HL-60/S4 treated with phorbol 12-myristate 13-acetate at 8.2 ng/mL for 4 days and 3 days (cell line): Measurements from ENCODE around the gene CFL1.
"Not testable (repeated sequence)": the region's sequence is repeated elsewhere in the genome, so short reads cannot be mapped to it uniquely, and the experiment has no call there.

Experiments
- in situ Hi-C: fragments of 300-500 bp; cut with MboI; formaldehyde crosslinking; loops from 2 replicates; pipeline ENCODE4 v1.15.0; 2022; ENCODE audit warnings: low sequenced_read_pairs

Gene CFL1

DNA sequence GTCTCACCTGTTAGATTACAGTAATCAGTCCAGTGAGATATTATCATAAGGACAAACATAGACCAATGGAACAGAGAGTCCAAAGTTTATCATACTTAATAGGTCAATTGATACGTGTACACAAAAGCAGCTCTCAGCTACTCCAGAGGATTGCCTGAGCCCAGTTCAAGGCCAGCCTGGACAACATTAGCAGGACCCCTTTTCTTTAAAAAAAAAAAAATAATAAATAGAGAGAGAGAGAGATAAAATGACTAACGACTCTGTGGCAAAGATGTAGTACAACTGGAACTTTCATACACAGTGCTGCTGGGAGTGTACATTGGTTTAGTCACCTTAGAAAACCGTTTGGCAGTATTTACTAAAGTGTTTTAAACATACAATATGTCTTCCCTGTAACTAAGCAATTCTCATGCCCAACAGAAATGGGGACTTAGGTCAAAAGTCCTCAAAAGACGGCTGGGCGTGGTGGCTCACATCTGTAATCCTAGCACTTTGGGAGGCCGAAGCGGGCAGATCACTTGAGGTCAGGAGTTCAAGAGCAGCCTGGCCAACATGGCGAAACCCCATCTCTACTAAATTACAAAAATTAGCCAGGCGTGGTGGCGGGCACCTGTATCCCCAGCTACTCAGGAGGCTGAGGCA, 13.6 kb downstream of the CFL1 start:
- in situ Hi-C loops, result no loop called here

DNA sequence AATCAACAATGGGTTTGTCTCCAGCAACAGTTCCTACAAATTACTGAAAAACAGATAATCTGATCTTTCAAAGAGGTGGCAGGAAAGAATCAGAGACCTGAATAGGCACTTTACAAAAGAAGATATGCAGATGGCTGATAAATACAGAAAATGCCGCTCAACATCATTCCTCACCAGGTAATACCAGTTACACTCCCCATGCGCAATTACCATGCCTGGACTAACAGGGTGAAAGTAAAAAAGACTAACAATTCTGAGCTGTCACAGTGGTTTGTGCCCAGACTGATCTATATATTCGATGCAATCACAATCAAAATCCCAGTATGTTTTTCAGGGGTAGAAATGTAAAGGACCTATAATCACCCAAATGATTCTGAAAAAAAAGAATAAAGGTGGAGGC, 14.2 kb downstream of the CFL1 start:
- in situ Hi-C loops, result no loop called here

DNA sequence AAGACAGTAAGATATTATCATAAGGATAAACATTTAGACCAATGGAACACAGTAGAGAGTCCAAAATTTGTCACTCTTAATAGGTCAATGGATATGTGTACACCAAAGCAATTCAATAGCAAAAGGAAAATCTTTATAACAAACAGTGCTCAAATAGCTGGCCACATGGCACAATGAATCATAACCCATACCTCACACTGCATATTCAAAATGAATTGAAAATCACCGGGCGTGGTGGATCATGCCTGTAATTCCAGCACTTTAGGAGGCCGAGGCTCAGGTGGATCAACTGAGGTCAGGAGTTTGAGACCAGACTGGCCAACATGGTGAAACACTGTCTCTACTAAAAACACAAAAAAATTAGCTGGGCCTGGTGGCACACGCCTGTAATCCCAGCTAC, 15.8 kb downstream of the CFL1 start:
- in situ Hi-C loops, result no loop called here

DNA sequence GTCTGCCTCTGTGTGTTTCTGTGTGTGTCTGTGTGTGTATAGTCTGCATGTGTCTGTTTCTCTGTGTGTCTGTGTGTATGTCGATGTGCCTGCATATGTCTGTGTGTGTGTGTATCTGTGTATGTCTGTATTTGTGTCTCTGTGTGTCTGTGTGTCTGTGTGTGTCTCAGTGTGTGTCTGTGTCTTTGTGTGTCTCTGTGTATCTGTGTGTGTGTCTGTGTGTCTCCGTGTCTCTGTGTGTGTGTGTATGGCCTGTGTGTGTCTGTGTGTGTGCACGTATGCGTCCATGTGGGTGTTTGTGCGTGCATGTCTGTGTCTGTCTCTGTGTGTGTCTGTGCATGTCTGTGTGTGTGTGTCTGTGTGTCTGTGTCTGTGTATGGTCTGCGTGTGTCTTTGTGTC, 23.8 kb downstream of the CFL1 start:
- in situ Hi-C loops, result no loop called here

DNA sequence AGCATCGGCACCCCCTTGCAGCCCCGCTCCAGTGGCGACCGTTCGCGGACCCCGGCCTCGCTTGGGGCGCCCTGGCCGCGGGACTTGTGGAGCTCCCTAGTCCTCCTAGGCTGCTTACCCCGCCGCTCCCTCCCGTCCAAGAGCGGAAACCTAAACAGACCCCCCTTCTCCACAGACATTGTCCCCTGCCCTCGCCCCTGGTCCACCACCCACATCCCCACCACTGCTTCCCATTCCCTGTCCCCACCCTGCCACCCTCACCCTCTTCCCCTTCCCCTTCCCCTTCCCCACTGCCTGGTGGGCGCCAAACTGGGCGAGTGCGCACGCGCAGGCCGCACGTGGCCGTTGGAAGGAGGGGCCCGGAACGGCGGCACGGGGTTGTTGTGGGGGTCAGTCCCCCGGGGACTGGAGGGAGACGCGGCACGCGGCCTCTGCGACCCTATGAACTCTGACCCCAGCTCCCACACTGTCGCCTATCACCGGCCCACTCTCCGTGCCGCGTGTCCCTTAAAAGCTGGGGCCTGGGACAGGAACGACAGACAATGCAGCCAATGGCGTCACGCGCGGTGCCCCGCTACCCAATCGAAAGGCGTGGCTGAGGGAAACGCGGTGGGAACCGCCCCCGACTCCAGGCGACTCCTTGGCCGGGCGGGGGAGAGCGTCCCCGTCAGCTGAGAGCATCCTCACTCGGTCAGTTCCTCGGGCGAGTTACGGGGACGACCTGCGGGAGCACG, 24.5 kb downstream of the CFL1 start, which contains the start of gene SNX32:
TSS of gene SNX32 (plus strand) at position 667 of the 734 bp plus-strand sequence. CDS start 103 bp downstream, outside the sequence.
- in situ Hi-C loops, result no loop called here

DNA sequence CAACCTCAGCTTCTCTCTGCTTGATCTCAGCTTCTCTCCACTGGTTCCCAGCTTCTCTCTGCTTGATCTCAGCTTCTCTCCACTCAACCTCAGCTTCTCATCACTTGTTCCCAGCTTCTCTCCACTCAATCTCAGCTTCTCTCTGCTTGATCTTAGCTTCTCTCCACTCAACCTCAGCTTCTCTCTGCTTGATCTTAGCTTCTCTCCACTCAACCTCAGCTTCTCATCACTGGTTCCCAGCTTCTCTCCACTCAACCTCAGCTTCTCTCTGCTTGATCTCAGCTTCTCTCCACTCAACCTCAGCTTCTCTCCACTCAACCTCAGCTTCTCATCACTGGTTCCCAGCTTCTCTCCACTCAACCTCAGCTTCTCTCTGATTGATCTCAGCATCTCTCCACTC, 25.7 kb downstream of the CFL1 start:
- in situ Hi-C loops, result not testable (repeated sequence)

DNA sequence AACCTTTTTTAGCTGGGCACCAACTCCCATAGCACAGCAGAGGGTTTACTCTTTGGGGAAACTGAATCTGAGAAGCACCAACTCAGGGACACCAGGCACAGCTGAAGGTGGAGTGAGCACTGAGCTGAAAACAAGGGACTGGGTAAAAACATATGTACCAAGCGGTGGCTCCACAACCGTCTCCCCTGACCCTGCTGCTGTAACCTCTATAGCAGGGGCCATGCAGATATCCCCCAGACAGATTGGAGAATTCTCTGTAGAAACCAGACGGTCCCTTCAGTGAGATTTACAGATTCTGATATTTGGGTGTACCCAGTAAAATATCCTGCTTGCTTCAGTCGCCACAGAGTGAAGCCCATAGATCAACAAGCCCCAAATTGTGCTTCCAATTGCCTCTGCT, 28.5 kb downstream of the CFL1 start:
- in situ Hi-C loops, result no loop called here

DNA sequence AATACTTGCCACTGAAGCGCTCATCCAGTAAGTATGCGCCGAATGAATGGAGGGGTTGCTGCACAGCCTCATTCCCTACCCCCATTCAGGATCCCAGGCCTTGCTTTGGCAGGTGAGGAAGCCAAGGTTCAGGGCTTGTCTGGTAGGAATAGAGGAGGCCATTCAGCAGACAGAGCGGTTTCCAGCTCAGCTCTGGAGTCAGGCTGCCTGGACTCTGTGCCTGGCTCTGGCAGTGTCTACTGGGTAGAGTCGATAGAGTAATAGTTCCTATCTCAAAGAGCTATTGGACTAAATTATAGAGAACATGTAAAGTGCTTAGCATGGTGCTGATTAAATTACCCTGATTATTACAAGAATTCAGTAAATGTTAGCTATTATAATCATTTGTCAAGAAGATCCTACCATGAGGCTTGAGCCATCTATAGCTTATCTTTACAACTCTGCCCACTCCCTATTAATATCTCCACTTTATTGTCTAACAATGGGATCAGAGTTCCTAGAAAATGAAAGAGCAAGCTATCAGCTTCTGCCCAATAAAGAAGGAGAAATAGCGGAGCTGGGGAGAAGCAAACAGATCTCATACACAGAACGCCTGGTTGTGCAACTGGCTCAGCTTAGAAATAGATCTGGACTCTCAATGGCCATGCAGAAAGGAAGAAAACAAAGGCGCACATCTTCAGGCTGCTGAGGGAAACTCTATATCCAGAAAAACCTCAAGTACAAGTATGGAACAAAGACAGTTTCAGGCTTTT, 30.8 kb downstream of the CFL1 start:
- in situ Hi-C loops, result no loop called here

DNA sequence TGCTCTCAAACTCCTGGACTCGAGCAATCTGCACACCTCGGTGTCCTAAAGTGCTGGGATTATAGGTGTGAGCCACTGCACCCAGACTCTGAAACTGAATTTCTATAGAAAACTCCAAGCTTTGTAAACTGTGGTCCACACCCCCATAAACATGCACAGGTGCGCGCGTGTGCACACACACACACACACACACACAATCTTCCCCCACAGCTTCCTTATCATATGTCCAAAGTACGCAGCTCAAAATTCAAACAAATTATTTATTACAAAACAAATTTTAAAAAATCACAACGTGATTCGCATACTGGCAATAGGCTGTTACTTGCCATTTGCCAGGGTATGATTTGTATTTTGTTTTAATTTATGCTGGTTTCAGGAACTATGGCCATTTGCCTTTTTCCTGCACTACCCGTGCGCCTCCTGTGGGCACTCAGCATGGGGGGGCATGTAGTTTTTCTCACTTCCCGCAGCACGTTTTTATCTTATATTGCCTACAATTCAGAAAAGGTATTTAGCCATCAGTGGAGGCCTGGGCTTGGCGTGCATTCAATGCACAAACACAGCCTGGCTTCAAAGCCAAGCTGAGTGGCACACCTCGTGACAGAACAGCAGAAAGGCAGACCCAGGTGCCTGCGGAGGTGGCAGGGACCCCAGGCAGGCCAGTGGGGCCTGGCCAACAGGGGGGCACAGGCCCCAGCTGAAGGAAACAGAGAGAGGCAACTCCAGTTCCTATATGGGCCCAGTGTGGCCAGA, 35.0 kb downstream of the CFL1 start:
- in situ Hi-C loops, result loop anchor here (25.0 kb wide), 1 partner anchor 111 kb away; the partner anchor contains the start of genes KAT5 and RNASEH2C

DNA sequence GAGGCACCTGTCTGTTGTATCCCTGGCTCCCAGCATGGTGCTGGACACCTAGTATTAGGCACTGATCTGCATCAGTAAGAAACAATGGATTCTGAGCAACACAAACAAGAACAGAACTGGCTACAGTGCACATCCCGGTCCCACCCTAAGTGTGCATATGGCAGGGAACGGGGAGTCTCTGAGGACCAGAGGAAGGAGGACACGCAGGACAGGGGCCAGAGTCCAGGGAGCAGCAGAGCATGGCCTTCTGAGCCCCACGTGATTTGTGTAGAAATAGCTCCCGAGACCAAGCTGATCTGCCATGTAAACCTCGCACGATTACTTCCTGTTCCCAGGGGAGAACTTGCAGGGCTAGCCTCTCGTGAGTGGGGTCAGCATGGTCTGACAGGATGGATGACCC, 36.9 kb downstream of the CFL1 start:
- in situ Hi-C loops, result loop anchor here (25.0 kb wide), 1 partner anchor 109 kb away; the partner anchor contains the start of genes KAT5 and RNASEH2C

DNA sequence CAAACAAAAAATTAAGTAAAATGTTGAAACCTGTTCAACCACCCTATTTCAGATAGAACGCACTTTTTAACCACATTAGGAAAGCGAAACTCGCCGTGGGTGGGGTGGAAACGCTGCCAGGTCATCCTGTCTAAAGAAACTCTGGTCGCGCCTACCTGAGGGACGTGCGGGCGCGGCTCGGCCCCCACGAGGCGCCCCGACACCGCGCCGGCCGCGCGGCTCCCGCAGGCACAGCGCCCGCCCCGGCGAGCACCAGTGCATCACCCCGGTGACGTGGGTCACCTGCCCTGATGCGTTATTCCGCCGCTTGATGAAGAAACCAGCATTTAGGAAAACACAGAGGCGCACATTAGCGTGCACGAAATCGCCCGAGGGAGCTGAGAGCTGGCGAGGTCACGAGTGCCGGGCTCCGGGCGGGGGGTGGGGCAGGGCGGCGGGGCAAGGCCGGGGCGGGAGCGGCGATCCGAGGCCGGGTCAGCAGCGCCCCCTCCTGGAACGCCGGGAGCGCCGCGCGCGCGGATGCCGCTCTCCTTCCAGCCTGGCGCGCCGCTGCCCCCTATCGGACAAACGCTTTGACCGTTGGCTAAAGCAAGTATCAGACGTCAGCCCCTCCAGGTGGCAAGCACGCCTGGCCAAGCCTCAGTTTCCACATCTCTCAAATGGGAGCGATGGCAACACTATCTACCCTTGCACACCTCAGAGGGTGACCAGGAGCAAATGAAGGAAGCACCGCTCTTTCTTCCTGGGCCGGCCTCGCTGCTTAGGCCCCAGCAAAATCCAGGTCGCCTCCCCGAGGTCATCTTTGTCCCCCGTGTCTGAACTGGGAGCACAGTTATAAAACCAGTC, 39.9 kb downstream of the CFL1 start:
- in situ Hi-C loops, result loop anchor here (25.0 kb wide), 1 partner anchor 106 kb away; the partner anchor contains the start of genes KAT5 and RNASEH2C

DNA sequence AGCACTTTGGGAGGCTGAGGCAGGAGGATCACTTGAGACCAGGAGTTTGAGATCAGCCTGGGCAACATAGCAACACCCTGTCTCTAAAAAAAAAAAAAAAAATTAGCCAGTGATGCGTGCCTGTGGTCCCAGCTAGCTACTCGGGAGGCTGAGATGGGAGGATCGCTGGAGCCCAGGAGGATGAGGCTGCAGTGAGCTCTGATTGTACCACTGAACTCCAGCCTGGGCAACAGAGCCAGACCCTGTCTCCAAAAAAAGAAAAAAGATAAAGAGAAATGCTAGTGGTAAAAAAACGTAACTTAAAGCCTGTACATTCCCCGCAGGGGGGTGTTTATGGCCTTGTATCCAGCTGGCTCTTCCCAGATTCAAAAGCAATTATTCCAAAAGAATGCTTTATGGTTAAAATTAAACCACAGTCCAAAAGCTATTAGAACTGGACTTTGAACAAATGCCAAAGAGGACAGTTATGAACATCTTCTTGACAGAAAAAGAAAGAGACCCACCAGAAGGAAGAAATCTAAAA, 40.6 kb downstream of the CFL1 start:
- in situ Hi-C loops, result loop anchor here (25.0 kb wide), 1 partner anchor 105 kb away; the partner anchor contains the start of genes KAT5 and RNASEH2C

DNA sequence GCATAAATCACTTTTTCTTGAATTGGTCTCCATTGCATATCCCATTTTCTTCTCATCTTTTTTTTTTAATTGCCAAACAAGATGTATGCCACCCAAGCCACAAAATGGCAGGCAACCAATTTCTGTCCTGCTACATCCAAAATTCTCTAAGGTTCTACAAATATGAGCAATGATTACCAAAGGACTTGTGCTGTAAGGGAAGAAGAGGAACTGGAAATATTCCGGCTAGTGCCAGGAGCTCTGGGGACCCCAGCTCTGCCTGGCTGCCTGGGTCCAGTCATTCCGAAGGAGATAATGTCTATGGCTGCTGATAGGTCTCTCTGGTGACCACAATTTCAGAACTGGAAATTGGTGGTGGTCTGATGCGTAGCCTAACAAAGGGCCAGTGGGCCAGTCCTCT, 41.3 kb downstream of the CFL1 start:
- in situ Hi-C loops, result loop anchor here (25.0 kb wide), 1 partner anchor 104 kb away; the partner anchor contains the start of genes KAT5 and RNASEH2C

DNA sequence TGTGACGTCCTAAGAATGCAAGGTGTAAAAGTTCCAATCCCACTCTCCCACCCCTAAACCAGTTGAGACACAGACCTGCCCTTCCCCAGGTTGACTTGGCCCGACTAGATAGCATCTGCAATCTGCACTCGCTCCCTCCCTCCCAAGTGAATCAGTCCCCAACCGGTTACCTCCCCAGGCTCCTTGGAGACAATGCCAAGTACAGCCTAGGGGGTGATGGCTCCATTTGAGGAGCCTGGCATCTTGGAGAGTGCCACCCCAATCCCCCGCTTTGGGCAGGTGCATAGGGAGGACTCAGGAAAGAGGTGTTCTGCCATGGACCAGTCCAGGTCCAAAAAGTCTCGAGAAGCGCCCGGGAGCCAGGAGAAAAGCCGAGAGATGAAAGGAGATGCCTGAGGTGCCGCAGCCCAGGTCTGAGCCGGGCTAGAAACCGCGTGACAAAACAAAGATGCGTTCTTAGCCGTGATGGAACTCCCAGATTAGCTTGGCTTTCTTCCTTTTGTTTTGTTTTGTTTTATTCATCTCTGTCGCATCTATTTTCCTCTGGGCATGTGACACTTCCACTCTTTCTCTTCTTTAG, 42.9 kb downstream of the CFL1 start:
- in situ Hi-C loops, result loop anchor here (25.0 kb wide), 1 partner anchor 103 kb away; the partner anchor contains the start of genes KAT5 and RNASEH2C

DNA sequence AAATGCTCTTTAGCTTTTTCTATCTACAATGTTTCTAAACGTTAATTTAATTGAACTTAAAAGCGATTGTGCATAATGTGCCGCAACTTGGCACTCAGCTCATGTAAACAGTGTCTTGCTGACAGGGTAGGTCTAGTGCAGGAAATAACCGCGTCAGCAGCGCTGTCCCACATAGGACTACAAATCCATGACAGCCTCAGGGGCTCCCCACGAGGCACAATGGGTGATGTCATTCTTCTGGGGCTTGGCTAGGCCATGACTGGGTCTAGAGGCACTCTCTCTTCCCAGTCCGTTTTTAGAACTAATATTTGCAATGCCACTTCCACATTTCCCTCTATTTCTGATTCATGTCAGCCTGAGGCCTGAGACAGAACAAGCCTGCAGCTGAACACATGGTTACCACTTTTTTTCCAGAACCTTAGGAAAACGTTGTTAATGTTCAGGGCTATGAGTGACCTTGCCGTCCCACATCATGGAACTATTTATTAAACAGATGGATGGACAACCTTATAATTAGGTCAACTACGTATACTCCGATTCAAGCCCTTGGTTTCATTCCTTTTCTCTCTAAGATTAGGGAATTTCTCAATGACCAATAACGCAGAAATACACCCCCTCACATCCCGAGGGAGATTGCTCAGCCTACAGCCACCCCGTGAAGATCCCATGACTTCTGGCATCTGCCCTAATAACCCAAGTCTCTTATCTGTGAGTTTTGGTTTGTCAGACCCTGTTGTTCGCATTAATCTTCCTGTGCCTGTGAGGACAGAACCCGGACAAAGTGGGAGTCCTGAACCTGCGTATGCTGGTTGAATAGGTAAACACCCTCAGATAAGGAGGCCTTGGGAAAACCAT, 43.6 kb downstream of the CFL1 start:
- in situ Hi-C loops, result loop anchor here (25.0 kb wide), 1 partner anchor 102 kb away; the partner anchor contains the start of genes KAT5 and RNASEH2C

DNA sequence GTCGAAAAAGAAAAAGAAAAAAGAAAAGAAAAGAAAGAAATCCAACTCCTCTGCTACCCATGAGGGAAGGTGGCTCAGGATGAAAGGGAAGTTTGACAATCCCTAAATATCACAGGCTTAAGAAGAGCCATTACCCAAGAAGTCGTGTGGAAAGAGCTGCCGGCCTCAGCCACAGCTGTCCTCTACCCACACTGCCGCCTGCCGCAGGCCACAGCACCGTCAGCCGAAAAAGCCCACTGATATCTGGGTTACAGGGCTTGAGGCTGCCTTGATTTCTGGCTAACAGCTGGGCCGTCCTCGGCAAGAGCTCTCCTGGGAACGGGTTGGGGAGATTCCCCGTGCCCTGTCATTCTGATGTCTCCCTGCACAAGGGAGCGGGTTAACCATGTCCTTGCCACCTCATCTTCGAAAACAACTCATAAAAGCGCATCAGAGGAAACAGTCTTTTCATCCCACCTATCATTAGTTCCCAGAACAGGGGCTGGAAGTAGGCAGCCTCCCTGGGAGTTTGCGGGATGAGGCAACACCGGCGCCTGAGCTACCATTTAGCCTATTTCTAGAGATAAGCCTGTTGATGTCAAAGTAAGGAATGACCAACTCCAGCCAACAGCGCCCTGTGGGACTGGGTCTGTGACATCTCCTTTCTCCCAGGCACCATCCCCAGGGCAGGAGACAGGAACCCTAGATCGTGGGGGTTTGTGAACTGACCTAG, 46.1 kb downstream of the CFL1 start:
- in situ Hi-C loops, result loop anchor here (25.0 kb wide), 1 partner anchor 100 kb away; the partner anchor contains the start of genes KAT5 and RNASEH2C
